ENCODE measurements around the gene CST3.

- TF ChIP-seq CTCF (IDR thresholded peaks at IDR 0.05) (no peak), EZH2 (IDR thresholded peaks at IDR 0.05; ENCODE audit: borderline replicate concordance, insufficient read depth, low read depth, low read length, poor library complexity, severe bottlenecking) (no peak)
Observed at GRCh38 chr20:23662276-23662870, 24.6 kb upstream of the CST3 start.

Measured in B cell (primary cell).